Mesothelial cell of epicardium (in vitro differentiated cells): ENCODE results near the gene NTM. TPM values are rescaled to one million over a fixed set of nuclear protein-coding genes. Genes with fewer than 3 reads are reported as not detected.

Experiments
- DNase-seq, 2 experiments: peaks; one replicate each; pipeline ENCODE4 v3.0.0; 2021; ENCODE audit warnings: low spot score in 2 of 2; ENCODE audit not compliant: unreplicated experiment in 2 of 2
- H3K27ac Mint-ChIP-seq: 2 replicates; pipeline ENCODE4 v1.8.0; 2021; ENCODE audit warnings: mixed read lengths
- H3K27me3 Mint-ChIP-seq: 2 replicates; pipeline ENCODE4 v1.8.0; 2021; ENCODE audit warnings: low read depth, mixed read lengths
- H3K36me3 Mint-ChIP-seq: 2 replicates; pipeline ENCODE4 v1.8.0; 2021; ENCODE audit warnings: mixed read lengths
- H3K4me1 Mint-ChIP-seq: 2 replicates; pipeline ENCODE4 v1.8.0; 2021; ENCODE audit warnings: mixed read lengths
- H3K4me3 Mint-ChIP-seq: 2 replicates; pipeline ENCODE4 v1.8.0; 2021; ENCODE audit warnings: mild to moderate bottlenecking, moderate library complexity, mixed read lengths
- H3K9me3 Mint-ChIP-seq: 2 replicates; pipeline ENCODE4 v1.8.0; 2021; ENCODE audit warnings: mixed read lengths
- total RNA-seq: library from RNA; stranded (reverse); gene quantifications from 3 replicates; pipeline ENCODE4 v1.2.1, GENCODE V29; 2021
- TF ChIP-seq, protein P1 (sequence below): fragments of 200-600 bp; sonication (generic); IDR thresholded peaks from one replicate; pipeline ENCODE4 v1.5.0; 2021; ENCODE audit warnings: antibody characterized with exemption; ENCODE audit not compliant: unreplicated experiment

The NTM gene
- total RNA-seq, 1 donor from 2014 or later, result 3.9 TPM

DNA sequence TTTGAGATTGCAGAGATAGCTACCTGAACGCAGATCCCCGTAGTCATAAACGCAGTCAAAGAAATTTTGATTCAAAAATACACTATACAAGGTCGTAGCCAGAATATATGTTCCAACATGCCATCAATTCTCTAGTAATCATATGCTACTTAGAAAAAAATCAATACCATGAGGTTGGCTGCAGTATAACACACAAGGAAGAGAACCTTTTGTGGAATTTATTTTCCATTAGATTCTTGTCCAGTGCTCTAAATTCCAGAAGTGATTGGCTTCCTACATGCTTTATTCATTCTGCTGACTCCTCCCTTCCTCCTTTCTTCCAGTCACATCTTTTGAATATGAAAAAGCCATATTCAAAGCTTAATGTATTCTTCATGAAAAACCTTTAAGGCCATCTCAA is 189.9 kb downstream of the NTM start:
- H3K27ac Mint-ChIP-seq, result no peak overlapping the region
- H3K4me3 Mint-ChIP-seq, result no peak overlapping the region
- H3K9me3 Mint-ChIP-seq, result no peaks in the 10 kb centered on the region
- H3K27me3 Mint-ChIP-seq, result peaks cover 21% of the 10 kb centered on the region
- TF ChIP-seq, protein P1, sequence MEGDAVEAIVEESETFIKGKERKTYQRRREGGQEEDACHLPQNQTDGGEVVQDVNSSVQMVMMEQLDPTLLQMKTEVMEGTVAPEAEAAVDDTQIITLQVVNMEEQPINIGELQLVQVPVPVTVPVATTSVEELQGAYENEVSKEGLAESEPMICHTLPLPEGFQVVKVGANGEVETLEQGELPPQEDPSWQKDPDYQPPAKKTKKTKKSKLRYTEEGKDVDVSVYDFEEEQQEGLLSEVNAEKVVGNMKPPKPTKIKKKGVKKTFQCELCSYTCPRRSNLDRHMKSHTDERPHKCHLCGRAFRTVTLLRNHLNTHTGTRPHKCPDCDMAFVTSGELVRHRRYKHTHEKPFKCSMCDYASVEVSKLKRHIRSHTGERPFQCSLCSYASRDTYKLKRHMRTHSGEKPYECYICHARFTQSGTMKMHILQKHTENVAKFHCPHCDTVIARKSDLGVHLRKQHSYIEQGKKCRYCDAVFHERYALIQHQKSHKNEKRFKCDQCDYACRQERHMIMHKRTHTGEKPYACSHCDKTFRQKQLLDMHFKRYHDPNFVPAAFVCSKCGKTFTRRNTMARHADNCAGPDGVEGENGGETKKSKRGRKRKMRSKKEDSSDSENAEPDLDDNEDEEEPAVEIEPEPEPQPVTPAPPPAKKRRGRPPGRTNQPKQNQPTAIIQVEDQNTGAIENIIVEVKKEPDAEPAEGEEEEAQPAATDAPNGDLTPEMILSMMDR, result no peak
- H3K4me1 Mint-ChIP-seq, result no peaks in the 10 kb centered on the region
- DNase-seq, result no peak
- H3K36me3 Mint-ChIP-seq, result no peaks in the 10 kb centered on the region

DNA sequence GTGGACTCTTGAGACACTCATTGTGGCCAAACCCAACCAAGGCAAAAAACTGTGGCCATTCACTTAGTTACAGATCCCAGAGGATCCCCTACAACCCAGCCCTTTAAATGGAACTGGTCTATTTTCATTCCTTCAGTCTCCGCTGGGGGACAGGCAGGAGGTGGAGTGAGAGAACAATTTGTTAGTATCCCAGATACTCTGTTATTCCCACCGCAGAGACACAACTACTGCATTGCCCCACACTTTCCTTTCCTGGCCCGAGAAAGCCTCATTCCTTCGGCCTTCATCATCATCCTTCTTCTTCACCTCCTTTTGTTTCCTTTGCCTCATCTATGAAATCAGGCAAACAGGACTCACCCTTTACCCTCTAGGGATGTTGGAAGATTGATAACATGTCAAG is 191.1 kb downstream of the NTM start:
- H3K36me3 Mint-ChIP-seq, result no peaks in the 10 kb centered on the region
- H3K27ac Mint-ChIP-seq, result no peak overlapping the region
- H3K27me3 Mint-ChIP-seq, result peaks cover 32% of the 10 kb centered on the region
- no peaks in the 10 kb centered on the region for H3K4me1 Mint-ChIP-seq
- TF ChIP-seq, protein P1, result no peak
- H3K9me3 Mint-ChIP-seq, result no peaks in the 10 kb centered on the region
- DNase-seq, result no peak
- no peak overlapping the region for H3K4me3 Mint-ChIP-seq

GRCh38 chr11:131561972-131562371 is 191.6 kb downstream of the NTM start:
- H3K9me3 Mint-ChIP-seq, result no peaks in the 10 kb centered on the region
- H3K27me3 Mint-ChIP-seq, result peaks cover 34% of the 10 kb centered on the region
- H3K36me3 Mint-ChIP-seq, result no peaks in the 10 kb centered on the region
- TF ChIP-seq, protein P1, result no peak
- H3K4me1 Mint-ChIP-seq, result no peaks in the 10 kb centered on the region
- no peak for DNase-seq
- H3K27ac Mint-ChIP-seq, result no peak overlapping the region
- H3K4me3 Mint-ChIP-seq, result no peak overlapping the region

- peaks cover 31% of the 10 kb centered on the region for H3K27me3 Mint-ChIP-seq
- no peak overlapping the region for H3K4me3 Mint-ChIP-seq
- no peaks in the 10 kb centered on the region for H3K4me1 Mint-ChIP-seq
- no peaks in the 10 kb centered on the region for H3K36me3 Mint-ChIP-seq
- DNase-seq, result no peak
- H3K9me3 Mint-ChIP-seq, result no peaks in the 10 kb centered on the region
- no peak overlapping the region for H3K27ac Mint-ChIP-seq
- TF ChIP-seq, protein P1, result no peak
These were observed 197.9 kb downstream of the NTM start for GRCh38 chr11:131568318-131568717.

GRCh38 chr11:131571571-131571970 is 201.2 kb downstream of the NTM start:
- DNase-seq, result no peak
- H3K36me3 Mint-ChIP-seq, result no peaks in the 10 kb centered on the region
- no peaks in the 10 kb centered on the region for H3K9me3 Mint-ChIP-seq
- H3K4me3 Mint-ChIP-seq, result no peak overlapping the region
- H3K27ac Mint-ChIP-seq, result no peak overlapping the region
- TF ChIP-seq, protein P1, result no peak
- no peaks in the 10 kb centered on the region for H3K4me1 Mint-ChIP-seq
- peaks cover 21% of the 10 kb centered on the region for H3K27me3 Mint-ChIP-seq

DNA sequence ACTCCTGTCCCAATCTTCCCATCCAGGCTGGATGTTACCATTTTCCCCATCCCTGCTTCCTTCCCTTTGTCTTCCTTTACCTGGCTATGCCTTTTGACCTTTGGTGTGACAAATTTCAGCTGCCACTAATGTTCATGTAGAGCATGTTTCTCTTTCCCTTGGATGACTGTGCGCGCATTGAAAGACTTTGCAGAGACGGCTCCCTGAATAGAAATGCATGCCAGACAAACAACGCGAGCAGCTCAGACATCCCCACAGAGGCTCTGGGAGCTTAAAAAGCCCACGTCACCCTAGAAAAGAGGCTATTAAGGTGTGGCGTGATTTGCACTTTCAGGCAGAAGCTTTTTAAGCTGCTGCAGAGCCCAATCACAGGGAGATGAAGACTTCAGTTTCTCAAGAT is 202.0 kb downstream of the NTM start:
- H3K36me3 Mint-ChIP-seq, result no peaks in the 10 kb centered on the region
- TF ChIP-seq, protein P1, result no peak
- no peaks in the 10 kb centered on the region for H3K9me3 Mint-ChIP-seq
- no peak overlapping the region for H3K4me3 Mint-ChIP-seq
- H3K27ac Mint-ChIP-seq, result no peak overlapping the region
- H3K27me3 Mint-ChIP-seq, result peaks cover 22% of the 10 kb centered on the region
- no peaks in the 10 kb centered on the region for H3K4me1 Mint-ChIP-seq
- no peak for DNase-seq
